IMR-90 (cell line): ENCODE data around the gene CSNK1G2. TPM values are rescaled to one million over a fixed set of nuclear protein-coding genes. Genes with fewer than 3 reads are reported as not detected.
A peak's percentile ranks its signal among the peaks of the same experiment; 100 is the strongest.

Source experiments
- ATAC-seq: fragments of 200-7000 bp; cut with Tn5 transposase; 2 replicates; pipeline ENCODE4 v1.9.1; 2020; ENCODE audit warnings: low read depth, mild to moderate bottlenecking, moderate library complexity
- BruUV-seq: library from RNA; stranded (reverse); fragments of 400-500 nt; replicated peaks from 2 replicates; lab custom pipeline; 2021; lab: Mats Ljungman, UMichigan
- CTCF ChIA-PET: fragments of 300-600 bp; formaldehyde crosslinking; extraction: SDS; loops from one replicate; lab custom pipeline; 2021; ENCODE audit warnings: antibody characterized with exemption; lab: Yijun Ruan, JAX
- POLR2A ChIA-PET: fragments of 300-600 bp; sonication (Branson Sonifier 250); formaldehyde crosslinking; loops from one replicate; lab custom pipeline; 2022; ENCODE audit warnings: antibody characterized with exemption; ENCODE audit not compliant: unreplicated experiment; lab: Charles Lee
- DNase-seq: peaks from one replicate; pipeline ENCODE4 v3.0.0; 2013
- H2AFZ ChIP-seq: replicated peaks from 2 replicates; pipeline ENCODE3; 2013; ENCODE audit warnings: low read length, mild to moderate bottlenecking; ENCODE audit not compliant: poor library complexity
- H2AK5ac ChIP-seq: 2 replicates; pipeline ENCODE4 v1.6.1; 2013; ENCODE audit warnings: low read depth, low read length, inconsistent platforms
- H2AK9ac ChIP-seq: replicated peaks from 2 replicates; pipeline ENCODE3; 2013; ENCODE audit warnings: mild to moderate bottlenecking, low read depth, low read length, moderate library complexity; ENCODE audit not compliant: poor library complexity
- H2BK120ac ChIP-seq: 2 replicates; pipeline ENCODE4 v1.6.1; 2013; ENCODE audit warnings: low read depth, low read length, inconsistent platforms
- H2BK15ac ChIP-seq: 3 replicates; pipeline ENCODE4 v1.6.1; 2013; ENCODE audit warnings: low read depth, low read length, inconsistent platforms
- H2BK20ac ChIP-seq: 2 replicates; pipeline ENCODE4 v1.6.1; 2013; ENCODE audit warnings: low read depth, mild to moderate bottlenecking, inconsistent platforms, low read length, moderate library complexity
- H2BK5ac ChIP-seq: 2 replicates; pipeline ENCODE4 v1.6.1; 2013; ENCODE audit warnings: mild to moderate bottlenecking, low read depth, low read length, inconsistent platforms; ENCODE audit not compliant: poor library complexity, severe bottlenecking
- H3K14ac ChIP-seq: replicated peaks from 2 replicates; pipeline ENCODE4 v1.6.1; 2013; ENCODE audit warnings: low read depth, low read length, inconsistent platforms
- H3K18ac ChIP-seq: 2 replicates; pipeline ENCODE4 v1.6.1; 2013; ENCODE audit warnings: low read depth, low read length, control low read depth
- H3K23ac ChIP-seq: 2 replicates; pipeline ENCODE4 v1.6.1; 2013; ENCODE audit warnings: low read depth, low read length, inconsistent platforms
- H3K27ac ChIP-seq: 2 replicates; pipeline ENCODE4 v1.5.1; 2013; ENCODE audit warnings: mild to moderate bottlenecking, control low read depth, low read length; ENCODE audit not compliant: insufficient read depth
- H3K27me3 ChIP-seq: 2 replicates; pipeline ENCODE4 v1.6.1; 2013; ENCODE audit warnings: low read length; ENCODE audit not compliant: control insufficient read depth, insufficient read depth
- H3K36me3 ChIP-seq: 2 replicates; pipeline ENCODE4 v1.6.1; 2013; ENCODE audit warnings: low read length, mixed read lengths; ENCODE audit not compliant: control insufficient read depth, insufficient read depth
- H3K4ac ChIP-seq: 2 replicates; pipeline ENCODE4 v1.6.1; 2013; ENCODE audit warnings: low read depth, low read length, inconsistent platforms
- H3K4me1 ChIP-seq: 2 replicates; pipeline ENCODE4 v1.6.1; 2013; ENCODE audit warnings: low read length, mixed read lengths; ENCODE audit not compliant: control insufficient read depth, insufficient read depth
- H3K4me2 ChIP-seq: 2 replicates; pipeline ENCODE4 v1.6.1; 2013; ENCODE audit warnings: low read depth, mild to moderate bottlenecking, control low read depth, low read length, moderate library complexity
- H3K4me3 ChIP-seq: 2 replicates; pipeline ENCODE4 v1.5.1; 2013; ENCODE audit warnings: low read depth, mild to moderate bottlenecking, control low read depth, low read length, moderate library complexity; ENCODE audit not compliant: insufficient read depth
- H3K56ac ChIP-seq: 2 replicates; pipeline ENCODE4 v1.6.1; 2013; ENCODE audit warnings: low read length, inconsistent platforms; ENCODE audit not compliant: insufficient read depth; ENCODE audit errors: extremely low read depth
- H3K79me1 ChIP-seq, 2 experiments: 2 replicates each; pipeline ENCODE4 v1.6.1; 2013; ENCODE audit warnings: low read length in 2 of 2, inconsistent platforms in 1 of 2, low read depth in 1 of 2
- H3K9ac ChIP-seq: 2 replicates; pipeline ENCODE4 v1.6.1; 2013; ENCODE audit warnings: low read depth, low read length, control low read depth
- H3K9me1 ChIP-seq: 2 replicates; pipeline ENCODE4 v1.6.1; 2013; ENCODE audit warnings: low read length, inconsistent platforms; ENCODE audit not compliant: insufficient read depth
- H3K9me3 ChIP-seq: 2 replicates; pipeline ENCODE4 v1.6.1; 2013; ENCODE audit warnings: low read length; ENCODE audit not compliant: control insufficient read depth, insufficient read depth
- H4K20me1 ChIP-seq: 2 replicates; pipeline ENCODE4 v1.6.1; 2013; ENCODE audit warnings: low read length, inconsistent platforms; ENCODE audit not compliant: insufficient read depth
- H4K5ac ChIP-seq: 2 replicates; pipeline ENCODE4 v1.6.1; 2013; ENCODE audit warnings: mild to moderate bottlenecking, low read depth, low read length, control low read depth
- H4K8ac ChIP-seq, 2 experiments: 2 replicates each; pipeline ENCODE4 v1.6.1; 2013; ENCODE audit warnings: low read depth in 2 of 2, low read length in 2 of 2, control low read depth in 1 of 2, inconsistent platforms in 1 of 2
- H4K91ac ChIP-seq: 2 replicates; pipeline ENCODE4 v1.6.1; 2013; ENCODE audit warnings: low read depth, low read length, inconsistent platforms; ENCODE audit not compliant: insufficient read depth
- CEBPB ChIP-seq: IDR thresholded peaks from 2 replicates; pipeline ENCODE4 v1.6.1; 2012; ENCODE audit warnings: low read depth, low read length, improper control_type of control experiment
- RCOR1 ChIP-seq: IDR thresholded peaks from 2 replicates; pipeline ENCODE4 v1.6.1; 2012; ENCODE audit warnings: mild to moderate bottlenecking, low read length, improper control_type of control experiment; ENCODE audit not compliant: insufficient replicate concordance
- WGBS, 2 experiments: methylation state at CpG; one replicate each; pipeline versions ENCODE4 v1.1.5 to v1.1.7; 2013; ENCODE audit warnings: missing lambda C conversion rate in 2 of 2; ENCODE audit not compliant: insufficient read length in 1 of 2; ENCODE audit errors: extremely low coverage in 2 of 2; 5-methylcytosine and 5-hydroxymethylcytosine counted together
- dilution Hi-C: fragments of 300-500 bp; cut with HindIII; formaldehyde crosslinking; loops from one replicate; pipeline ENCODE4 v1.14.3; 2018; ENCODE audit warnings: low sequenced_read_pairs; ENCODE audit not compliant: unreplicated experiment
- in situ Hi-C: fragments of 300-500 bp; cut with MboI; formaldehyde crosslinking; loops from 3 replicates; pipeline ENCODE4 v1.14.3; 2019; ENCODE audit warnings: low sequenced_read_pairs, inconsistent platforms, mixed read lengths
- intact Hi-C: fragments of 100-400 bp; cut with micrococcal nuclease; formaldehyde crosslinking; loops from 2 replicates; pipeline ENCODE4 v1.10.0; 2022
- polyA plus RNA-seq, 3 experiments: library from polyadenylated mRNA; depleted of rRNA; stranded (reverse); fragments of >200 nt; gene quantifications; 2 replicates each; pipeline ENCODE4 v1.2.3, GENCODE V29; 2012; ENCODE audit warnings: low replicate concordance in 1 of 3
- total RNA-seq: library from RNA; depleted of rRNA; stranded (reverse); fragments of >200 nt; gene quantifications from 2 replicates; pipeline ENCODE4 v1.2.3, GENCODE V29; 2012
- TF ChIP-seq, protein P1 (sequence below): fragments of 150-350 bp; IDR thresholded peaks from 2 replicates; pipeline ENCODE4 v1.6.1; 2016; ENCODE audit warnings: low read depth, mild to moderate bottlenecking, low read length, moderate library complexity, borderline replicate concordance

Gene CSNK1G2
- total and polyA plus RNA-seq, 2 of the 4 experiments (the other 2 are of a cell fraction) = 38.0 to 96.3 TPM

DNA sequence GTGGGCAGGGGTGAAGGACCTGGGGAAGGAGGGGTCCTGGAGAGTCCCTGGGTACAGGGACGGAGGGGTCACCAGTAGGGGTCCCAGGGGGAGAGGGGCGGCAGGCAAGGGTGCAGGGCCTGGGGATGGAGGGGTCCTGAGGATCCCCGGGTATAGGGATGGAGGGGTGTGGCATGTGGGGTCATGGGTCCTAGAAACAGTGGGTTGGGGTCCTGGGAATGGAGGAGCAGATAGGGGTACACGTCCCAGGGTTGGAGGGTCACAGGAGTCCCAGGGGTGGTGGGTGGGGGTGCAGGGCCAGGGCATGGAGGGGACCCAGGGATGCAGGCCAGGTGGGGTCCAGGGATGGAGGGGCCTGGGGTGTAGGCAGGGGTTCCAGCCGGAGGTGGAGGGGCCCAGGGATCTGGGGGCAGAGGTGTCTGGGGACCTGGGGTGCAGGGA, 73.2 kb downstream of the CSNK1G2 start:
- H3K9ac ChIP-seq = no peak overlapping the region

More for the DNA sequence above, 73.2 kb downstream of the CSNK1G2 start:
- Histone ChIP-seq H4K5ac (no peak overlapping the region), H2BK5ac (no peak overlapping the region), H2AK9ac (peak overlapping the region; percentile 42), H2AK5ac (peak overlapping the region; percentile 39; the same call in 1 of the 2 replicates), H3K18ac (no peak overlapping the region), H3K27me3 (no peaks in the 10 kb centered on the region), H3K79me1 (peaks cover 3 to 54% of the 10 kb centered on the region in 2 experiments; a peak in 3 of 4 replicates), H3K14ac (no peak overlapping the region), H2BK120ac (no peak overlapping the region), H2BK15ac (no peak overlapping the region), H4K8ac (no peak overlapping the region), H3K9me3 (no peaks in the 10 kb centered on the region), H2BK20ac (no peak overlapping the region), H4K91ac (no peak overlapping the region), H3K4ac (no peak overlapping the region; the same call in 1 of the 2 replicates), H2AFZ (no peak overlapping the region), H3K4me3 (no peak overlapping the region; the same call in 1 of the 2 replicates), H3K56ac (no peak overlapping the region), H3K4me1 (peaks cover 14% of the 10 kb centered on the region), H3K27ac (no peak overlapping the region), H3K36me3 (peaks cover 5% of the 10 kb centered on the region), H4K20me1 (peaks cover 13% of the 10 kb centered on the region), H3K23ac (no peak overlapping the region), H3K4me2 (peak overlapping the region; percentile 84; the same call in 1 of the 2 replicates), H3K9me1 (no peaks in the 10 kb centered on the region)
- 100% methylated on average over 2 of the region's 5 CpGs; no CpG with 5 or more reads in 1 of the 2 experiments for WGBS, 2 experiments
- in situ Hi-C loops (no loop called here), intact Hi-C loops (no loop called here), dilution Hi-C loops (no loop called here)
- no TSS peak for BruUV-seq
- TF ChIP-seq, protein P1, sequence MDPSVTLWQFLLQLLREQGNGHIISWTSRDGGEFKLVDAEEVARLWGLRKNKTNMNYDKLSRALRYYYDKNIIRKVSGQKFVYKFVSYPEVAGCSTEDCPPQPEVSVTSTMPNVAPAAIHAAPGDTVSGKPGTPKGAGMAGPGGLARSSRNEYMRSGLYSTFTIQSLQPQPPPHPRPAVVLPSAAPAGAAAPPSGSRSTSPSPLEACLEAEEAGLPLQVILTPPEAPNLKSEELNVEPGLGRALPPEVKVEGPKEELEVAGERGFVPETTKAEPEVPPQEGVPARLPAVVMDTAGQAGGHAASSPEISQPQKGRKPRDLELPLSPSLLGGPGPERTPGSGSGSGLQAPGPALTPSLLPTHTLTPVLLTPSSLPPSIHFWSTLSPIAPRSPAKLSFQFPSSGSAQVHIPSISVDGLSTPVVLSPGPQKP = no peak
- TF ChIP-seq CEBPB (no peak), RCOR1 (no peak)
- POLR2A ChIA-PET = no interaction called here
- CTCF ChIA-PET = no interaction called here
- ATAC-seq (no peak), DNase-seq (no peak)
